GM12878 (cell line): ENCODE data around the gene DCN.

Experiments used
- ATF2 ChIP-seq: IDR thresholded peaks from 2 replicates; pipeline ENCODE4 v1.6.1; 2012; ENCODE audit warnings: low read length, inconsistent platforms
- ATF3 ChIP-seq: IDR thresholded peaks from 2 replicates; pipeline ENCODE4 v1.6.1; 2011; ENCODE audit warnings: low read depth, mild to moderate bottlenecking, low read length, moderate library complexity, borderline replicate concordance; ENCODE audit errors: extremely low read depth
- CTCF ChIP-seq, 3 experiments: IDR thresholded peaks in 2 of 3; conservative IDR thresholded peaks in 1 of 3; 2 replicates each; pipeline ENCODE4 v1.5.1; 2011; ENCODE audit warnings: low read depth in 3 of 3, low read length in 3 of 3, mild to moderate bottlenecking in 3 of 3, control low read depth in 2 of 3, moderate library complexity in 2 of 3, inconsistent platforms in 1 of 3, mixed read lengths in 1 of 3; ENCODE audit not compliant: control insufficient read depth in 2 of 3, insufficient read depth in 1 of 3; ENCODE audit errors: extremely low read depth in 1 of 3
- GABPA ChIP-seq: IDR thresholded peaks from 2 replicates; pipeline ENCODE4 v1.6.1; 2014; ENCODE audit warnings: antibody characterized with exemption, low read depth, mild to moderate bottlenecking, inconsistent platforms
- MXI1 ChIP-seq: fragments of 150-350 bp; IDR thresholded peaks from 2 replicates; pipeline ENCODE4 v1.6.1; 2011; ENCODE audit warnings: low read depth, mild to moderate bottlenecking, inconsistent platforms, low read length, improper control_type of control experiment
- MYC ChIP-seq: IDR thresholded peaks from 2 replicates; pipeline ENCODE4 v1.6.1; 2011; ENCODE audit warnings: mild to moderate bottlenecking, low read length, moderate library complexity, inconsistent platforms; ENCODE audit not compliant: insufficient read depth, insufficient replicate concordance, insufficient read length, severe bottlenecking
- POU2F2 ChIP-seq: IDR thresholded peaks from 3 replicates; pipeline ENCODE4 v1.6.1; 2011; ENCODE audit warnings: low read depth, mild to moderate bottlenecking, low read length, borderline replicate concordance
- RBBP5 ChIP-seq: fragments of 200-600 bp; sonication (generic); conservative IDR thresholded peaks from 2 replicates; pipeline ENCODE4 v1.6.1; 2016
- SPI1 ChIP-seq: IDR thresholded peaks from 2 replicates; pipeline ENCODE4 v1.6.1; 2011; ENCODE audit warnings: low read depth, mild to moderate bottlenecking, low read length, moderate library complexity, borderline replicate concordance; ENCODE audit not compliant: insufficient read depth
- SRF ChIP-seq, 2 experiments: IDR thresholded peaks; 2 replicates each; pipeline ENCODE4 v1.6.1; 2011; ENCODE audit warnings: low read depth in 2 of 2, low read length in 2 of 2, mild to moderate bottlenecking in 1 of 2, moderate library complexity in 1 of 2

DNA sequence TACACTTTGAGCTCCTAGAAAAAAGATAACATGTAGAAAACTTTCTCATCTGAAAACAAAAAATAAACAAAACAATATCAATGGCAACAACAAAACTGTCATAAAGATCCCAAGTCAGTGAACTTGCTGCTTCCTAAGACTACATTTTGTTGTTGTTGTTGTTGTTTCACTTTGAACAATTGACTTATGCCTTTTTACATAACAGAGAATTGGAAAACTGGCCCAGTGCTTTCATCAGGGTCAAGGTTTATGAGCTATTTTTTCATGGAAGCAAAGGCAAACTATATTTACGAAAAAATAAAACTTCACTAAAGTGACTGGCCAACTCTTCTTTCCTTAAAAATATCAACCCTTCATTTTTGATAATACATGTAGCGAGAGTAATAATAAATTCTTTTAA is 6.3 kb downstream of the DCN start:
- TF ChIP-seq ATF2 (no peak), POU2F2 (no peak), MXI1 (no peak), CTCF (IDR thresholded peaks at IDR 0.05 in 2 of 3, conservative IDR thresholded peaks at IDR 0.05 in 1 of 3; ENCODE audit: control insufficient read depth in 2 of 3, extremely low read depth in 1 of 3, insufficient read depth in 1 of 3, low read depth in 3 of 3, low read length in 3 of 3) (no peak), ATF3 (no peak), GABPA (no peak), SPI1 (no peak), RBBP5 (no peak), SRF (IDR thresholded peaks at IDR 0.05; ENCODE audit: low read depth in 2 of 2, low read length in 2 of 2) (no peak), MYC (no peak)
